ENCODE results near the gene NOL9. TPM values are rescaled to one million over a fixed set of nuclear protein-coding genes. Genes with fewer than 3 reads are reported as not detected.
A peak's percentile ranks its signal among the peaks of the same experiment; 100 is the strongest.

NOL9 gene
- total and polyA plus RNA-seq, 9 of the 15 experiments (the other 6 are each of a cell fraction or from before 2014, with no cell fraction given) = 5.6 to 76.5 (median 47.3) TPM

- no peak for TF ChIP-seq ZNF609 (CRISPR knock-in tag; IDR thresholded peaks at IDR 0.05; ENCODE audit: borderline replicate concordance)
- TF ChIP-seq NEUROD1 (IDR thresholded peaks at IDR 0.05; ENCODE audit: borderline replicate concordance, low read depth, low read length, partially characterized antibody) = peak; percentile 30
- TF ChIP-seq IFI16 (CRISPR knock-in tag; IDR thresholded peaks at IDR 0.05) = no peak
- TF ChIP-seq TBP (optimal IDR thresholded peaks at IDR 0.05; ENCODE audit: low read depth, low read length) = peak; percentile 26
- peak; percentile 32; the same call in 1 of the 2 replicates for TF ChIP-seq SAFB (IDR thresholded peaks at IDR 0.05; ENCODE audit: borderline replicate concordance, low read depth, low read length)
- TF ChIP-seq GMEB1 (CRISPR knock-in tag; IDR thresholded peaks at IDR 0.05) = no peak
- TF ChIP-seq HLTF (IDR thresholded peaks at IDR 0.05) = 0 out of 2 replicates have a peak, but pooled peaks have one; percentile 49
- peak; percentile 68 for TF ChIP-seq DEAF1 (CRISPR knock-in tag; IDR thresholded peaks at IDR 0.05)
- TF ChIP-seq ZBTB33 (CRISPR knock-in tag; IDR thresholded peaks at IDR 0.05) = no peak
- no peak for TF ChIP-seq ZNF511 (CRISPR knock-in tag; IDR thresholded peaks at IDR 0.05)
- TF ChIP-seq CTBP1 (IDR thresholded peaks at IDR 0.05; ENCODE audit: borderline replicate concordance) = peak; percentile 68; the same call in 1 of the 2 replicates
- TF ChIP-seq NKRF (IDR thresholded peaks at IDR 0.05; ENCODE audit: borderline replicate concordance) = peak; percentile 41; the same call in 1 of the 2 replicates
- peak; percentile 64; the same call in 1 of the 2 replicates for TF ChIP-seq STAG1 (CRISPR knock-in tag; IDR thresholded peaks at IDR 0.05; ENCODE audit: borderline replicate concordance)
- TF ChIP-seq SAFB2 (IDR thresholded peaks at IDR 0.05; ENCODE audit: borderline replicate concordance, low read depth, low read length, severe bottlenecking) = no peak
Observed at GRCh38 chr1:6486433-6487011, 67.8 kb downstream of the NOL9 start (continued).
